HEK293T (cell line): ENCODE data around the gene SKAP1.

Experiments
- ARNT ChIP-seq: fragments of 450-650 bp; IDR thresholded peaks from 2 replicates; pipeline ENCODE4 v1.6.1; 2017; ENCODE audit warnings: mild to moderate bottlenecking
- BHLHE40 ChIP-seq: fragments of 450-650 bp; IDR thresholded peaks from 2 replicates; pipeline ENCODE4 v1.6.1; 2016; ENCODE audit warnings: mild to moderate bottlenecking, moderate library complexity, borderline replicate concordance
- CTBP1 ChIP-seq: fragments of 450-650 bp; IDR thresholded peaks from 2 replicates; pipeline ENCODE4 v1.6.1; 2016; ENCODE audit warnings: borderline replicate concordance
- ELF4 ChIP-seq: fragments of 450-650 bp; IDR thresholded peaks from 2 replicates; pipeline ENCODE4 v1.6.1; 2017; ENCODE audit warnings: antibody characterized with exemption
- FOXK2 ChIP-seq: fragments of 450-650 bp; IDR thresholded peaks from 2 replicates; pipeline ENCODE4 v1.6.1; 2016; ENCODE audit warnings: mild to moderate bottlenecking
- FOXM1 ChIP-seq: fragments of 450-650 bp; IDR thresholded peaks from 2 replicates; pipeline ENCODE4 v1.6.1; 2017; ENCODE audit warnings: mild to moderate bottlenecking, borderline replicate concordance
- HDGF ChIP-seq: fragments of 450-650 bp; IDR thresholded peaks from 2 replicates; pipeline ENCODE4 v1.6.1; 2017; ENCODE audit warnings: antibody characterized with exemption, borderline replicate concordance
- LEF1 ChIP-seq: fragments of 450-650 bp; IDR thresholded peaks from 2 replicates; pipeline ENCODE4 v1.6.1; 2017; ENCODE audit warnings: mild to moderate bottlenecking, borderline replicate concordance
- SP1 ChIP-seq: fragments of 450-650 bp; IDR thresholded peaks from 2 replicates; pipeline ENCODE4 v1.6.1; 2017
- SUZ12 ChIP-seq: fragments of 450-650 bp; IDR thresholded peaks from 2 replicates; pipeline ENCODE4 v1.6.1; 2016; ENCODE audit warnings: mild to moderate bottlenecking
- TARDBP ChIP-seq: fragments of 450-650 bp; IDR thresholded peaks from 2 replicates; pipeline ENCODE4 v1.6.1; 2016
- ZNF384 ChIP-seq: fragments of 450-650 bp; IDR thresholded peaks from 2 replicates; pipeline ENCODE4 v1.6.1; 2016
- TF ChIP-seq, protein P1 (sequence below): fragments of 450-650 bp; IDR thresholded peaks from 2 replicates; pipeline ENCODE4 v1.6.1; 2016

DNA sequence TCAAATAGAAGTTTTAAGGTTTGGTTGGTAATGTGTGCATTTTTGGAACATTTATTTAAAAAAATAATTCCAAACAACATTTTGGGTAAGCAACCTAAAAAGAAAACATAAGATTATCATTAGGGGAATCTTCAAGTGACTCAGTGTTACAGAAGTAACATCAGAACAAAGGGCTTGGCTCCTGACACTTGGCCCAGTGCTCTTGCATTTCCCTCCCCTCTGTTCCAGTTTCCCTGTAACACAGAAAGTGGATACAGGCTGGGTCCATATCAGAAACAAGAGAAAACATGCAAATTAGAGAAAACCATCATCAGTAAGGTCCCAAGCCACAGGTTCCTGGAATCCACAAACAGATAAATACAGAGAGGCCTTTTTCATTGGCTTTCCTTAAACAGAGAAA is 40.1 kb downstream of the SKAP1 start:
- TF ChIP-seq ELF4 (no peak), FOXK2 (no peak), CTBP1 (no peak), ARNT (no peak), LEF1 (no peak), HDGF (no peak), SP1 (no peak), ZNF384 (no peak), BHLHE40 (no peak), SUZ12 (no peak), TARDBP (no peak), FOXM1 (no peak)
- TF ChIP-seq, protein P1, sequence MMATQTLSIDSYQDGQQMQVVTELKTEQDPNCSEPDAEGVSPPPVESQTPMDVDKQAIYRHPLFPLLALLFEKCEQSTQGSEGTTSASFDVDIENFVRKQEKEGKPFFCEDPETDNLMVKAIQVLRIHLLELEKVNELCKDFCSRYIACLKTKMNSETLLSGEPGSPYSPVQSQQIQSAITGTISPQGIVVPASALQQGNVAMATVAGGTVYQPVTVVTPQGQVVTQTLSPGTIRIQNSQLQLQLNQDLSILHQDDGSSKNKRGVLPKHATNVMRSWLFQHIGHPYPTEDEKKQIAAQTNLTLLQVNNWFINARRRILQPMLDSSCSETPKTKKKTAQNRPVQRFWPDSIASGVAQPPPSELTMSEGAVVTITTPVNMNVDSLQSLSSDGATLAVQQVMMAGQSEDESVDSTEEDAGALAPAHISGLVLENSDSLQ: no peak
